ENCODE results near the gene SALL3. TPM values are rescaled to one million over a fixed set of nuclear protein-coding genes. Genes with fewer than 3 reads are reported as not detected.

The SALL3 gene
- total RNA-seq, 1 experiment from 2014 or later: not detected

- no peak for DNase-seq (ENCODE audit: low spot score)
Measured at GRCh38 chr18:79005653-79006052, 26.0 kb downstream of the SALL3 start.

GRCh38 chr18:79006106-79006795, 26.6 kb downstream of the SALL3 start:
- DNase-seq (ENCODE audit: low spot score): no peak

GRCh38 chr18:79007440-79007839, 27.8 kb downstream of the SALL3 start:
- DNase-seq (ENCODE audit: low spot score): no peak

GRCh38 chr18:79008356-79008940, 28.8 kb downstream of the SALL3 start:
- no peak for DNase-seq (ENCODE audit: low spot score)

GRCh38 chr18:79010802-79011201, 31.2 kb downstream of the SALL3 start:
- no peak for DNase-seq (ENCODE audit: low spot score)

GRCh38 chr18:79011300-79011870, 31.8 kb downstream of the SALL3 start:
- no peak for DNase-seq (ENCODE audit: low spot score)

GRCh38 chr18:79013869-79014268, 34.3 kb downstream of the SALL3 start:
- DNase-seq (ENCODE audit: low spot score): no peak

- no peak for DNase-seq (ENCODE audit: low spot score)
Measured at GRCh38 chr18:79018911-79019310, 39.3 kb downstream of the SALL3 start.

GRCh38 chr18:79019881-79020280, 40.3 kb downstream of the SALL3 start:
- no peak for DNase-seq (ENCODE audit: low spot score)

- no peak for DNase-seq (ENCODE audit: low spot score)
Measured at GRCh38 chr18:79022603-79023002, 43.0 kb downstream of the SALL3 start.

GRCh38 chr18:79026491-79026890, 46.9 kb downstream of the SALL3 start:
- DNase-seq (ENCODE audit: low spot score): no peak

- DNase-seq (ENCODE audit: low spot score): no peak
Measured at GRCh38 chr18:79030680-79031079, 51.1 kb downstream of the SALL3 start.

- DNase-seq (ENCODE audit: low spot score): no peak
Measured at GRCh38 chr18:79042276-79042675, 62.7 kb downstream of the SALL3 start.

GRCh38 chr18:79043288-79043687, 63.7 kb downstream of the SALL3 start:
- no peak for DNase-seq (ENCODE audit: low spot score)

GRCh38 chr18:79046522-79046921, 66.9 kb downstream of the SALL3 start:
- no peak for DNase-seq (ENCODE audit: low spot score)

- no peak for DNase-seq (ENCODE audit: low spot score)
Measured at GRCh38 chr18:79047556-79048244, 68.1 kb downstream of the SALL3 start.

- DNase-seq (ENCODE audit: low spot score): no peak
Measured at GRCh38 chr18:79048245-79048632, 68.6 kb downstream of the SALL3 start.

GRCh38 chr18:79049506-79049905, 69.9 kb downstream of the SALL3 start:
- DNase-seq (ENCODE audit: low spot score): no peak

Measured in HT-29 (cell line).